AG09309 (cell line): Measurements from ENCODE around the gene AVP.

Experiments
- DNase-seq: peaks from one replicate; pipeline ENCODE4 v3.0.0-alpha.2; 2010; ENCODE audit warnings: low read depth
- H3K4me3 ChIP-seq: 2 replicates; pipeline ENCODE4 v1.5.1; 2011; ENCODE audit warnings: mild to moderate bottlenecking, low read depth, low read length, moderate library complexity; ENCODE audit not compliant: control insufficient read depth
- CTCF ChIP-seq: IDR thresholded peaks from 2 replicates; pipeline ENCODE4 v1.5.1; 2011; ENCODE audit warnings: mild to moderate bottlenecking, low read depth, low read length, inconsistent platforms; ENCODE audit not compliant: insufficient read depth, control insufficient read depth; ENCODE audit errors: missing control alignments

Gene AVP

DNA sequence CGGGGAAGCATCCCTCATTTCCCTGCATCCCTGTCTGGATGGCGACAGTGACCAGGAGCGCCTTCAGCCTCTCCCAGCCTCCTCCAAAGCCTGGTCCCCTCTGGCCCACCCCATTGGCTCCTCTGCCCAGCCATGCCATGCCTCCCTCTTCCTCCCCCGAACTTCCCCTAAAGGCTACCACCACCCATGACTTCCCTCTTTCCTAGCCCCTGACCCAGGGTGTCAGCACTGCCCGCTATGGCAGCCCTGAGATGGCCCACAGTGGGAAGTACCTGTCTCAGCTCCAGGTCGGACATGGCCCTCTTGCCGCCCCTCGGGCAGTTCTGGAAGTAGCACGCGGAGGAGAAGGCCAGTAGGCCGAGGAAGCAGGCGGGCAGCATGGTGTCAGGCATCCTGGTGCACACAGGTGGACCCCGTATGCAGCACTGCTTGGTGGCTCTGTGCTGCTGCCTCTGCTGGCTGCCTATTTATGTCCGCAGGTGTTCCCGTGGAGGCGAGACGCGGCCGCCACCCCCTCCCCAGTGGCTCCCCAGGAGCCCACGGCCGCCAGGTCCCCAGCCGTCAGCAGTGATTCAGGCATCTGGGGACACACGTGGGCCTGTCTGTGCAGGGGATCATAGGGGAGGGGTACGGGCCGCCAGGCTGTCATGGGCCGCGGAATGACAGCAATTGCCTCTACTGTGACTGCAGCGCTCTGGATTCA, at the start of gene AVP:
Gene AVP (minus strand): TSS at position 442 of the 703 bp plus-strand sequence. CDS start 50 bp downstream, at position 392.
- DNase-seq = no peak
- H3K4me3 ChIP-seq = no peak within 1 kb of the TSS
- TF ChIP-seq CTCF = no peak

GRCh38 chr20:3134151-3134550, 49.6 kb upstream of the AVP start:
- DNase-seq = no peak
- no peak for TF ChIP-seq CTCF
- no peak overlapping the region for H3K4me3 ChIP-seq

DNA sequence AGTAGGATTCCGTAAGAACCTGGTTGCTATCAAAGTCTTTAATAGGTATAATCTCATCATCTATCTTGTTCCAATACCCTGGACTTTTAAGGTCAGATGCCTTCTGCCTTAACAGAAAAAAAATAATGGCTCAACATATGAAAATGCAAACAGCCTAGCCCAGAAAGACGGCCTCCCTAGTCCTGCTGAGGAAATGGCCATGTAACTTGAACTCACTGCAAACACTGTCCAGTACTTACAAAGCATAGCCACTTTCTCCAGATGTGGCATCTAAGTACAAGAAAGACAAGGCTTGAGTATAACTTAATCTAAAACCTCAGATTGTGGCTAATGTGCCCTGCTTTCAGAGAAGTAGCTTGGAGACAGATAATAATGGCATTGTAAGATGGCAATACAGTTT, 48.6 kb upstream of the AVP start:
- H3K4me3 ChIP-seq = no peak overlapping the region
- TF ChIP-seq CTCF = no peak
- DNase-seq = no peak

- DNase-seq = no peak
- TF ChIP-seq CTCF = no peak
- H3K4me3 ChIP-seq = no peak overlapping the region
Observed at GRCh38 chr20:3130051-3130600, 45.6 kb upstream of the AVP start.

GRCh38 chr20:3129094-3129493, 44.6 kb upstream of the AVP start:
- DNase-seq = no peak
- no peak overlapping the region for H3K4me3 ChIP-seq
- TF ChIP-seq CTCF = no peak

GRCh38 chr20:3128275-3128984, 43.9 kb upstream of the AVP start:
- no peak for TF ChIP-seq CTCF
- DNase-seq = no peak
- H3K4me3 ChIP-seq = no peak overlapping the region
